ENCODE measurements around the gene SLC49A4.

- TF ChIP-seq, protein P1, sequence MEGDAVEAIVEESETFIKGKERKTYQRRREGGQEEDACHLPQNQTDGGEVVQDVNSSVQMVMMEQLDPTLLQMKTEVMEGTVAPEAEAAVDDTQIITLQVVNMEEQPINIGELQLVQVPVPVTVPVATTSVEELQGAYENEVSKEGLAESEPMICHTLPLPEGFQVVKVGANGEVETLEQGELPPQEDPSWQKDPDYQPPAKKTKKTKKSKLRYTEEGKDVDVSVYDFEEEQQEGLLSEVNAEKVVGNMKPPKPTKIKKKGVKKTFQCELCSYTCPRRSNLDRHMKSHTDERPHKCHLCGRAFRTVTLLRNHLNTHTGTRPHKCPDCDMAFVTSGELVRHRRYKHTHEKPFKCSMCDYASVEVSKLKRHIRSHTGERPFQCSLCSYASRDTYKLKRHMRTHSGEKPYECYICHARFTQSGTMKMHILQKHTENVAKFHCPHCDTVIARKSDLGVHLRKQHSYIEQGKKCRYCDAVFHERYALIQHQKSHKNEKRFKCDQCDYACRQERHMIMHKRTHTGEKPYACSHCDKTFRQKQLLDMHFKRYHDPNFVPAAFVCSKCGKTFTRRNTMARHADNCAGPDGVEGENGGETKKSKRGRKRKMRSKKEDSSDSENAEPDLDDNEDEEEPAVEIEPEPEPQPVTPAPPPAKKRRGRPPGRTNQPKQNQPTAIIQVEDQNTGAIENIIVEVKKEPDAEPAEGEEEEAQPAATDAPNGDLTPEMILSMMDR (IDR thresholded peaks at IDR 0.05; ENCODE audit: poor library complexity) = no peak
- TF ChIP-seq EZH2 (IDR thresholded peaks at IDR 0.05; ENCODE audit: borderline replicate concordance) (no peak), EZH2phosphoT487 (IDR thresholded peaks at IDR 0.05; ENCODE audit: low read depth, severe bottlenecking, unreplicated experiment) (no peak)
Observed at GRCh38 chr3:122880173-122880572, 85.3 kb downstream of the SLC49A4 start.

Measured in hepatocyte (in vitro differentiated cells).